HEK293 (cell line): ENCODE results near the gene CFAP65.

Experiments used
- CTCF ChIA-PET: fragments of 350-600 bp; formaldehyde crosslinking; extraction: SDS; loops from one replicate; lab custom pipeline; 2021; ENCODE audit warnings: antibody characterized with exemption; lab: Yijun Ruan, JAX
- POLR2A ChIA-PET: fragments of 300-600 bp; formaldehyde crosslinking; extraction: SDS; loops from one replicate; lab custom pipeline; 2020; ENCODE audit warnings: antibody characterized with exemption, inconsistent platforms; lab: Yijun Ruan, JAX
- H3K27ac ChIP-seq: fragments of 200-500 bp; sonication (Bioruptor generic); 2 replicates; pipeline ENCODE4 v1.5.1; 2014; ENCODE audit warnings: low read depth, low read length, control low read depth, inconsistent platforms; ENCODE audit errors: extremely low read depth
- H3K36me3 ChIP-seq, 2 experiments: fragments of 200-500 bp in 1 of 2; sonication (Bioruptor generic) in 1 of 2; 1 replicate in 1 of 2; 2 replicates in 1 of 2; pipeline ENCODE4 v1.5.1; 2014 to 2017; ENCODE audit warnings: inconsistent platforms in 2 of 2, low read length in 2 of 2; ENCODE audit not compliant: control insufficient read depth in 2 of 2, insufficient read depth in 1 of 2
- H3K4me1 ChIP-seq: fragments of 200-500 bp; sonication (Bioruptor generic); 2 replicates; pipeline ENCODE4 v1.5.1; 2014; ENCODE audit warnings: mild to moderate bottlenecking, low read length, inconsistent platforms; ENCODE audit not compliant: control insufficient read depth, insufficient read depth
- H3K4me3 ChIP-seq: 2 replicates; pipeline ENCODE4 v1.5.1; 2011; ENCODE audit warnings: low read depth, mild to moderate bottlenecking, control low read depth, low read length, moderate library complexity
- H3K9me3 ChIP-seq: fragments of 200-500 bp; sonication (Bioruptor generic); 2 replicates; pipeline ENCODE4 v1.5.1; 2014; ENCODE audit warnings: low read depth, low read length, inconsistent platforms; ENCODE audit not compliant: control insufficient read depth, insufficient read depth
- CTCF ChIP-seq: fragments of 450-650 bp; formaldehyde crosslinking; IDR thresholded peaks from 2 replicates; pipeline ENCODE4 v1.5.1; 2016; ENCODE audit warnings: missing biosample characterization, missing genetic modification characterization
- FEZF1 ChIP-seq: fragments of 450-650 bp; formaldehyde crosslinking; IDR thresholded peaks from 2 replicates; pipeline ENCODE4 v1.5.1; 2016; ENCODE audit warnings: missing biosample characterization, missing genetic modification characterization
- KLF10 ChIP-seq: fragments of 450-650 bp; IDR thresholded peaks from 2 replicates; pipeline ENCODE4 v1.5.1; 2018; ENCODE audit warnings: missing biosample characterization, mild to moderate bottlenecking, missing genetic modification characterization
- REPIN1 ChIP-seq: fragments of 450-650 bp; formaldehyde crosslinking; IDR thresholded peaks from 2 replicates; pipeline ENCODE4 v1.5.1; 2017; ENCODE audit warnings: missing biosample characterization, missing genetic modification characterization, low read depth
- SCRT2 ChIP-seq: fragments of 450-650 bp; formaldehyde crosslinking; IDR thresholded peaks from 2 replicates; pipeline ENCODE4 v1.5.1; 2016; ENCODE audit warnings: missing biosample characterization, missing genetic modification characterization
- SP7 ChIP-seq: fragments of 450-650 bp; formaldehyde crosslinking; IDR thresholded peaks from 2 replicates; pipeline ENCODE4 v1.5.1; 2016; ENCODE audit warnings: missing biosample characterization, missing genetic modification characterization
- ZIC2 ChIP-seq: fragments of 450-650 bp; formaldehyde crosslinking; IDR thresholded peaks from 2 replicates; pipeline ENCODE4 v1.5.1; 2016; ENCODE audit warnings: missing biosample characterization, missing genetic modification characterization
- ZNF112 ChIP-seq: fragments of 450-650 bp; formaldehyde crosslinking; IDR thresholded peaks from 2 replicates; pipeline ENCODE4 v1.5.0; 2017; ENCODE audit warnings: missing biosample characterization, missing genetic modification characterization
- ZNF18 ChIP-seq: fragments of 450-650 bp; formaldehyde crosslinking; IDR thresholded peaks from 2 replicates; pipeline ENCODE4 v1.5.1; 2016; ENCODE audit warnings: missing biosample characterization, missing genetic modification characterization
- ZNF530 ChIP-seq: fragments of 450-650 bp; formaldehyde crosslinking; IDR thresholded peaks from 2 replicates; pipeline ENCODE4 v1.5.1; 2016; ENCODE audit warnings: low read depth, missing biosample characterization, missing genetic modification characterization
- ZNF600 ChIP-seq: fragments of 450-650 bp; formaldehyde crosslinking; IDR thresholded peaks from 2 replicates; pipeline ENCODE4 v1.5.1; 2016; ENCODE audit warnings: missing biosample characterization, missing genetic modification characterization
- ZNF654 ChIP-seq: fragments of 450-650 bp; formaldehyde crosslinking; IDR thresholded peaks from 2 replicates; pipeline ENCODE4 v1.5.1; 2016; ENCODE audit warnings: low read depth, missing biosample characterization, missing genetic modification characterization
- ZNF791 ChIP-seq: fragments of 450-650 bp; formaldehyde crosslinking; IDR thresholded peaks from 2 replicates; pipeline ENCODE4 v1.5.1; 2016; ENCODE audit warnings: missing biosample characterization, missing genetic modification characterization
- ZNF830 ChIP-seq: fragments of 450-650 bp; IDR thresholded peaks from 2 replicates; pipeline ENCODE4 v1.5.0; 2018; ENCODE audit warnings: missing biosample characterization, missing genetic modification characterization, low read depth, mild to moderate bottlenecking, moderate library complexity
- ZSCAN16 ChIP-seq: fragments of 450-650 bp; formaldehyde crosslinking; IDR thresholded peaks from 2 replicates; pipeline ENCODE4 v1.5.1; 2016; ENCODE audit warnings: missing biosample characterization, missing genetic modification characterization
- TF ChIP-seq, protein P1 (sequence below): fragments of 450-650 bp; formaldehyde crosslinking; IDR thresholded peaks from 2 replicates; pipeline ENCODE4 v1.5.1; 2016; ENCODE audit warnings: missing biosample characterization, missing genetic modification characterization
- TF ChIP-seq, protein P2 (sequence below): fragments of 450-650 bp; formaldehyde crosslinking; optimal IDR thresholded peaks from 2 replicates; pipeline ENCODE3; 2016; ENCODE audit warnings: missing biosample characterization, mild to moderate bottlenecking, missing genetic modification characterization

The CFAP65 gene

DNA sequence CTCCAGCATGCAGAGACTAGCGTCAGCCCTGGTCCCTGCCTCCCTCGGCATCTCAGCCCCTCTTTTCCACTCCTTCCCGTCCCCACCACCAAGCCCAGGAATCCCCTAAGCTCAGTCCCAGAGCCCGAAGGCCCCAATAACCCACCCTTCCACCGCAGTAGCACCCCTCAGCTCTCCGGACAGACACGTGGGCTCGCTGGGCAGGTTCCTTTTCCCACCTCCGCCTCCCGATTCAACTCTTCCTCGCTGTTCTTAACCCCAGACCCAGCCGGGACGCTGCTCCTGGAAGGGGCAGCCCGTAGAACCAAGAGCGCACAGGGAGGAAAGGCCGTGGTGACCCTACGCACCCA, 18.0 kb upstream of the CFAP65 start (continued):
- no peak for TF ChIP-seq ZNF18 (tag by site-specific recombination)
- no peak for TF ChIP-seq ZSCAN16 (tag by site-specific recombination)
- TF ChIP-seq, protein P1, sequence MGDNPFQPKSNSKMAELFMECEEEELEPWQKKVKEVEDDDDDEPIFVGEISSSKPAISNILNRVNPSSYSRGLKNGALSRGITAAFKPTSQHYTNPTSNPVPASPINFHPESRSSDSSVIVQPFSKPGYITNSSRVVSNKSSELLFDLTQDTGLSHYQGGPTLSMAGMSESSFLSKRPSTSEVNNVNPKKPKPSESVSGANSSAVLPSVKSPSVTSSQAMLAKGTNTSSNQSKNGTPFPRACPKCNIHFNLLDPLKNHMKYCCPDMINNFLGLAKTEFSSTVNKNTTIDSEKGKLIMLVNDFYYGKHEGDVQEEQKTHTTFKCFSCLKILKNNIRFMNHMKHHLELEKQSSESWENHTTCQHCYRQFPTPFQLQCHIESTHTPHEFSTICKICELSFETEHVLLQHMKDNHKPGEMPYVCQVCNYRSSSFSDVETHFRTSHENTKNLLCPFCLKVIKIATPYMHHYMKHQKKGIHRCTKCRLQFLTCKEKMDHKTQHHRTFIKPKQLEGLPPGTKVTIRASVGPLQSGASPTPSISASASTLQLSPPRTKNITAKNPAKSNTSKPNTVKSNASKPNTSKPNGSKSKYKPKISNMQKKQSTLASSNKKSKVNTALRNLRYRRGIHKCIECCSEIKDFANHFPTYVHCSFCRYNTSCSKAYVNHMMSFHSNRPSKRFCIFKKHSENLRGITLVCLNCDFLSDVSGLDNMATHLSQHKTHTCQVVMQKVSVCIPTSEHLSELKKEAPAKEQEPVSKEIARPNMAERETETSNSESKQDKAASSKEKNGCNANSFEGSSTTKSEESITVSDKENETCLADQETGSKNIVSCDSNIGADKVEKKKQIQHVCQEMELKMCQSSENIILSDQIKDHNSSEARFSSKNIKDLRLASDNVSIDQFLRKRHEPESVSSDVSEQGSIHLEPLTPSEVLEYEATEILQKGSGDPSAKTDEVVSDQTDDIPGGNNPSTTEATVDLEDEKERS (tag by site-specific recombination): no peak
- TF ChIP-seq REPIN1: no peak
- TF ChIP-seq SCRT2: no peak
- no peak for TF ChIP-seq ZNF830 (tag by site-specific recombination)
- TF ChIP-seq, all 188 proteins: peak for 0

DNA sequence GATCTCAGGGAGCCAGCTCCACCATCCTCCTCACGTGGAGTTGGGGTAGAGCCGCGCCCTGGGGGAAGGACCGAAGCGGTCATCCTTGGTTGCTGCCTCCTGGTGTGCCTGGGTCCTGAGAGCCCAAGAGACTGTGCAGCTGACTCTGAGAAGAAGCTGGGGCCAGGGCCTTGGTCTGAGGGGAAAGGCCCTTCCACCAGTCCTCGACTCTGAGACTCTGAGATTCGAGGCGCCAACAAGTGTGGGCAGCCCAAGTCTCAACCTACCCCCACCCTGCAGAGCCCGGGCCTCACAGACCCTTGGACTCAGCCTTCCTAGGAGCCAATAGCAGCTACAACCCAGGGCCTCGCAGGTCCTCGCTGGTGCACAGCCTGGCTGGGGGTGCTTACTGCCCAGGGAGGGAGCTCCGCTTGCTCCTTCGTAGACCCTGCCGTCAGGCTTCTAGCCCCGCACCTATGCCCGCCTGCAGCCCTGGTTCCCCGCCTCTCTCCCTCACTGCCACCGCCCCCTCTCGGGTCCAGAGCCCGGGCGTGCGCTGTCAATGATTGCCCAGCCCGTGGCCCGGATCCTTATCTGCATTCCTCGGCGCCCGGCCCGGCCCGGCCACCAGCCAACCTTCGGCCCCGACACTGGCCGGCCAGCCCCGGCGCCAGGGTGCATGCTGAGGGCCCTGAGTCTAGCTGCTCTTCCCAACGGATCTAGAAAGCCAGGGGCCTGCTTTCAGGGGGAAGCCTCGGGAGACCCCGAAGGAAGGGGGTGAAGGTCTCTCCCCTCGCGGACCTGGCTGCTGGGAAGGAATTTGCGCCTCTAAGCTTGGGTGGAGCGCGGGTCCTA, 17.4 kb upstream of the CFAP65 start:
- no peak overlapping the region for H3K27ac ChIP-seq
- CTCF ChIA-PET: interaction anchor here (0.6 to 4.9 kb wide), 31 partner anchors 9 to 232 kb away, joined by 3 to 39 read pairs (median 5); partner anchors contain the start of gene NHEJ1
- no peaks in the 10 kb centered on the region for H3K36me3 ChIP-seq

GRCh38 chr2:219057709-219058540, 16.6 kb upstream of the CFAP65 start:
- POLR2A ChIA-PET: no interaction called here
- TF ChIP-seq ZNF112 (tag by site-specific recombination): no peak
- no peak for TF ChIP-seq ZNF791 (tag by site-specific recombination)
- TF ChIP-seq ZIC2 (tag by site-specific recombination): peak; percentile 51
- peak; percentile 93 for TF ChIP-seq CTCF (tag by site-specific recombination)
- TF ChIP-seq KLF10: peak; percentile 55; the same call in 1 of the 2 replicates
- TF ChIP-seq ZNF654 (tag by site-specific recombination): peak; percentile 51
- peak; percentile 44; the same call in 1 of the 2 replicates for TF ChIP-seq ZNF600
- TF ChIP-seq, protein P2, sequence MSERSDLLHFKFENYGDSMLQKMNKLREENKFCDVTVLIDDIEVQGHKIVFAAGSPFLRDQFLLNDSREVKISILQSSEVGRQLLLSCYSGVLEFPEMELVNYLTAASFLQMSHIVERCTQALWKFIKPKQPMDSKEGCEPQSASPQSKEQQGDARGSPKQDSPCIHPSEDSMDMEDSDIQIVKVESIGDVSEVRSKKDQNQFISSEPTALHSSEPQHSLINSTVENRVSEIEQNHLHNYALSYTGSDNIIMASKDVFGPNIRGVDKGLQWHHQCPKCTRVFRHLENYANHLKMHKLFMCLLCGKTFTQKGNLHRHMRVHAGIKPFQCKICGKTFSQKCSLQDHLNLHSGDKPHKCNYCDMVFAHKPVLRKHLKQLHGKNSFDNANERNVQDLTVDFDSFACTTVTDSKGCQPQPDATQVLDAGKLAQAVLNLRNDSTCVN: peak; percentile 16
- peak; percentile 22; the same call in 1 of the 2 replicates for TF ChIP-seq SCRT2
- TF ChIP-seq SP7: 0 out of 2 replicates have a peak, but pooled peaks have one; percentile 23
- Histone ChIP-seq H3K36me3 (no peaks in the 10 kb centered on the region), H3K27ac (no peak overlapping the region), H3K4me1 (no peaks in the 10 kb centered on the region; the same call in 1 of the 2 replicates), H3K4me3 (no peak overlapping the region), H3K9me3 (no peaks in the 10 kb centered on the region)
- CTCF ChIA-PET: interaction anchor here (0.7 to 4.9 kb wide), 26 partner anchors 10 to 232 kb away, joined by 3 to 39 read pairs (median 5); partner anchors contain the start of gene NHEJ1

More for the DNA sequence above, 17.4 kb upstream of the CFAP65 start:
- no peaks in the 10 kb centered on the region for H3K9me3 ChIP-seq
- H3K4me1 ChIP-seq: no peaks in the 10 kb centered on the region; the same call in 1 of the 2 replicates
- no peak overlapping the region for H3K4me3 ChIP-seq
- POLR2A ChIA-PET: no interaction called here
- no peak for TF ChIP-seq ZNF530 (tag by site-specific recombination)
- no peak for TF ChIP-seq FEZF1
